Skeletal muscle tissue (tissue), 4 donors: ENCODE data around the gene AQP12B. TPM values are rescaled to one million over a fixed set of nuclear protein-coding genes. Genes with fewer than 3 reads are reported as not detected.

Source experiments
- H3K27ac ChIP-seq: one replicate; pipeline ENCODE4 v1.7.0; 2013; ENCODE audit warnings: mild to moderate bottlenecking, low read depth, low read length, inconsistent platforms
- H3K27me3 ChIP-seq, 3 donors: one replicate each; pipeline ENCODE4 v1.7.0; 2013; ENCODE audit warnings: low read length in 3 of 3; ENCODE audit not compliant: control insufficient read depth in 3 of 3, insufficient read depth in 3 of 3
- H3K36me3 ChIP-seq, 3 donors: one replicate each; pipeline ENCODE4 v1.7.0; 2013; ENCODE audit warnings: low read length in 3 of 3; ENCODE audit not compliant: control insufficient read depth in 3 of 3, insufficient read depth in 3 of 3
- H3K4me1 ChIP-seq, 3 donors: one replicate each; pipeline ENCODE4 v1.7.0; 2013; ENCODE audit warnings: low read length in 3 of 3, mild to moderate bottlenecking in 3 of 3; ENCODE audit not compliant: control insufficient read depth in 3 of 3, insufficient read depth in 3 of 3
- H3K4me3 ChIP-seq, 3 donors: one replicate each; pipeline ENCODE4 v1.7.0; 2013; ENCODE audit warnings: low read length in 3 of 3
- H3K9ac ChIP-seq, 3 donors: one replicate each; pipeline ENCODE4 v1.7.0; 2013; ENCODE audit warnings: low read length in 3 of 3, mild to moderate bottlenecking in 3 of 3, moderate library complexity in 2 of 3, low read depth in 1 of 3
- H3K9me3 ChIP-seq, 3 donors: one replicate each; pipeline ENCODE4 v1.7.0; 2013; ENCODE audit warnings: low read length in 3 of 3; ENCODE audit not compliant: control insufficient read depth in 3 of 3
- total RNA-seq: library from RNA; depleted of rRNA; stranded (reverse); fragments of >200 nt; gene quantifications from one replicate; pipeline ENCODE4 v1.2.3, GENCODE V29; 2014
- donor health status: Osteomylitis.

Gene AQP12B
- total RNA-seq, 1 donor from 2014 or later, result not detected

GRCh38 chr2:240648155-240648649 is 34.5 kb downstream of the AQP12B start:
- H3K27me3 ChIP-seq, result peaks cover 58 to 81% (median 74%) of the 10 kb centered on the region in 3 donors
- H3K27ac ChIP-seq, result no peak overlapping the region
- no peak overlapping the region for H3K4me3 ChIP-seq
- no peaks in the 10 kb centered on the region for H3K4me1 ChIP-seq
- no peaks in the 10 kb centered on the region for H3K36me3 ChIP-seq
- H3K9me3 ChIP-seq, result peaks cover 0 to 4% (median 0%) of the 10 kb centered on the region in 3 donors
- no peak overlapping the region for H3K9ac ChIP-seq

- Histone ChIP-seq H3K27me3 (peaks cover 58 to 83% (median 79%) of the 10 kb centered on the region in 3 donors), H3K4me1 (no peaks in the 10 kb centered on the region), H3K4me3 (no peak overlapping the region), H3K9me3 (peaks cover 0 to 4% (median 0%) of the 10 kb centered on the region in 3 donors), H3K9ac (no peak overlapping the region), H3K36me3 (no peaks in the 10 kb centered on the region), H3K27ac (no peak overlapping the region)
Measured at GRCh38 chr2:240647503-240648154, 35.1 kb downstream of the AQP12B start.

GRCh38 chr2:240646900-240647502 is 35.7 kb downstream of the AQP12B start:
- H3K27ac ChIP-seq, result no peak overlapping the region
- H3K9me3 ChIP-seq, result peaks cover 0 to 4% (median 0%) of the 10 kb centered on the region in 3 donors
- no peaks in the 10 kb centered on the region for H3K36me3 ChIP-seq
- H3K9ac ChIP-seq, result no peak overlapping the region
- H3K27me3 ChIP-seq, result peaks cover 55 to 80% (median 79%) of the 10 kb centered on the region in 3 donors
- no peaks in the 10 kb centered on the region for H3K4me1 ChIP-seq
- no peak overlapping the region for H3K4me3 ChIP-seq

- peaks cover 55 to 78% (median 77%) of the 10 kb centered on the region in 3 donors for H3K27me3 ChIP-seq
- H3K36me3 ChIP-seq, result no peaks in the 10 kb centered on the region
- no peak overlapping the region for H3K27ac ChIP-seq
- H3K9me3 ChIP-seq, result peaks cover 0 to 2% (median 0%) of the 10 kb centered on the region in 3 donors
- H3K9ac ChIP-seq, result no peak overlapping the region
- no peaks in the 10 kb centered on the region for H3K4me1 ChIP-seq
- no peak overlapping the region for H3K4me3 ChIP-seq
Measured at GRCh38 chr2:240646176-240646899, 36.3 kb downstream of the AQP12B start.

- H3K27ac ChIP-seq, result no peak overlapping the region
- no peaks in the 10 kb centered on the region for H3K9me3 ChIP-seq
- peaks cover 53 to 76% (median 72%) of the 10 kb centered on the region in 3 donors for H3K27me3 ChIP-seq
- no peaks in the 10 kb centered on the region for H3K4me1 ChIP-seq
- no peaks in the 10 kb centered on the region for H3K36me3 ChIP-seq
- no peak overlapping the region for H3K4me3 ChIP-seq
- no peak overlapping the region for H3K9ac ChIP-seq
Measured at GRCh38 chr2:240645801-240646175, 36.9 kb downstream of the AQP12B start.

GRCh38 chr2:240645346-240645745 is 37.3 kb downstream of the AQP12B start:
- Histone ChIP-seq H3K4me1 (no peaks in the 10 kb centered on the region), H3K9me3 (no peaks in the 10 kb centered on the region), H3K36me3 (no peaks in the 10 kb centered on the region), H3K4me3 (no peak overlapping the region), H3K27ac (no peak overlapping the region), H3K9ac (no peak overlapping the region), H3K27me3 (peaks cover 48 to 72% (median 68%) of the 10 kb centered on the region in 3 donors)

- Histone ChIP-seq H3K36me3 (no peaks in the 10 kb centered on the region), H3K9me3 (no peaks in the 10 kb centered on the region), H3K4me3 (no peak overlapping the region)
Measured at GRCh38 chr2:240644859-240645301, 37.8 kb downstream of the AQP12B start.

GRCh38 chr2:240644171-240644651 is 38.5 kb downstream of the AQP12B start:
- H3K27me3 ChIP-seq, result peaks cover 45 to 66% (median 60%) of the 10 kb centered on the region in 3 donors
- H3K4me1 ChIP-seq, result no peaks in the 10 kb centered on the region
- no peak overlapping the region for H3K9ac ChIP-seq
- H3K4me3 ChIP-seq, result no peak overlapping the region
- H3K27ac ChIP-seq, result no peak overlapping the region
- no peaks in the 10 kb centered on the region for H3K36me3 ChIP-seq
- no peaks in the 10 kb centered on the region for H3K9me3 ChIP-seq

More at GRCh38 chr2:240644859-240645301, 37.8 kb downstream of the AQP12B start:
- H3K27ac ChIP-seq, result no peak overlapping the region
- no peak overlapping the region for H3K9ac ChIP-seq
- H3K27me3 ChIP-seq, result peaks cover 45 to 70% (median 65%) of the 10 kb centered on the region in 3 donors
- no peaks in the 10 kb centered on the region for H3K4me1 ChIP-seq

GRCh38 chr2:240643811-240644150 is 38.9 kb downstream of the AQP12B start:
- Histone ChIP-seq H3K4me3 (no peak overlapping the region), H3K36me3 (no peaks in the 10 kb centered on the region), H3K9me3 (no peaks in the 10 kb centered on the region), H3K9ac (no peak overlapping the region), H3K4me1 (peaks cover 0 to 2% (median under 1%) of the 10 kb centered on the region in 3 donors), H3K27me3 (peaks cover 44 to 61% (median 57%) of the 10 kb centered on the region in 3 donors), H3K27ac (no peak overlapping the region)
